Activated naive CD8-positive, alpha-beta T cell treated with anti-CD3 and anti-CD28 coated beads for 36 hours (primary cell): ENCODE data around the gene MGRN1. TPM values are rescaled to one million over a fixed set of nuclear protein-coding genes. Genes with fewer than 3 reads are reported as not detected.
"Not testable (repeated sequence)": the region's sequence is repeated elsewhere in the genome, so short reads cannot be mapped to it uniquely, and the experiment has no call there.

Source experiments
- DNase-seq: peaks from one replicate; pipeline ENCODE4 v3.0.0; 2021
- H3K27ac Mint-ChIP-seq: one replicate; pipeline ENCODE4 v1.8.0; 2022; ENCODE audit warnings: mild to moderate bottlenecking, moderate library complexity, mixed read lengths
- H3K27me3 Mint-ChIP-seq: one replicate; pipeline ENCODE4 v1.8.0; 2022; ENCODE audit warnings: mild to moderate bottlenecking, mixed read lengths
- H3K36me3 Mint-ChIP-seq: one replicate; pipeline ENCODE4 v1.8.0; 2021; ENCODE audit warnings: mild to moderate bottlenecking, mixed read lengths
- H3K4me1 Mint-ChIP-seq: one replicate; pipeline ENCODE4 v1.8.0; 2021; ENCODE audit warnings: mixed read lengths
- H3K4me3 Mint-ChIP-seq: one replicate; pipeline ENCODE4 v1.8.0; 2022; ENCODE audit warnings: mild to moderate bottlenecking, moderate library complexity, mixed read lengths
- H3K9me3 Mint-ChIP-seq: one replicate; pipeline ENCODE4 v1.8.0; 2022; ENCODE audit warnings: mixed read lengths
- total RNA-seq, 2 experiments: library from RNA; stranded (reverse); gene quantifications; one replicate each; pipeline ENCODE4 v1.2.3, GENCODE V29; 2021

Gene MGRN1
- total RNA-seq, 2 experiments from 2014 or later, result 63.7 to 64.3 TPM

DNA sequence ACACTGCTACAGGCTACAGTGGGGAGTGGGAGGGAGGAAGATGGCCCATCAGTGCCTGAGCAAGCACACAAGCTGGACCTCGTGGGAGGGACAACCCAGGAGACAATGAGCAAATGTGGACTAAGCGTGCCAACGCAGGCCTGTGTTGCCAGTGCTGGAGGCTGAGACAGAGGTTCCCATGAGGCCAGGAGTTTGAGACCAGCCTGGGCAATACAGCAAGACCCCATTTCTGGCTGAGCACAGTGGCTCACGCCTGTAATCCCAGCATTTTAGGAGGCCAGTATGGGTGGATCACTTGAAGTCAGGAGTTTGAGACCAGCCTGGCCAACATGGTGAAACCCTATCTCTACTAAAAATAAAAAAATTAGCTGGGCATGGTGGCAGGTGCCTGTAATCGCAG is 113.7 kb downstream of the MGRN1 start:
- DNase-seq, H3K27me3 Mint-ChIP-seq, H3K9me3 Mint-ChIP-seq, H3K27ac Mint-ChIP-seq, H3K36me3 Mint-ChIP-seq, H3K4me3 Mint-ChIP-seq: not testable (repeated sequence)
- peaks cover 14% of the 10 kb centered on the region for H3K4me1 Mint-ChIP-seq

Other genes with a start within 250 kb of the MGRN1 start
- gene CORO7, start 208.2 kb upstream of the MGRN1 start, total RNA-seq, result 10 to 100 TPM; 66.2 to 73.1 TPM
- gene DNAJA3, start 199.0 kb upstream of the MGRN1 start, total RNA-seq, result 100 to 1,000 TPM; 103 to 107 TPM
- gene NMRAL1, start 150.2 kb upstream of the MGRN1 start, total RNA-seq, result 10 to 100 TPM; 62.5 to 64.4 TPM
- 10 to 100 TPM; 84.4 to 88.4 TPM for gene HMOX2, start 148.4 kb upstream of the MGRN1 start, total RNA-seq
- gene CDIP1, start 86.1 kb upstream of the MGRN1 start, total RNA-seq, result 10 to 100 TPM; 33.0 to 33.3 TPM
- gene C16orf96, start 68.5 kb upstream of the MGRN1 start, total RNA-seq, result under 1 TPM; 0.08 to 0.20 TPM
- 10 to 100 TPM; 21.3 to 25.4 TPM for gene UBALD1, start 9.9 kb upstream of the MGRN1 start, total RNA-seq
- 10 to 100 TPM; 26.5 to 29.1 TPM for gene NUDT16L1, start 68.7 kb downstream of the MGRN1 start, total RNA-seq
- 10 to 100 TPM; 12.1 to 16.1 TPM for gene ANKS3, start 109.4 kb downstream of the MGRN1 start, total RNA-seq
- gene DNAAF8, start 109.7 kb downstream of the MGRN1 start, total RNA-seq, result under 1 TPM; 0.10 to 0.62 TPM
- 1 to 10 TPM; 7.5 to 9.3 TPM for gene ZNF500, start 142.3 kb downstream of the MGRN1 start, total RNA-seq
- not detected for gene SEPTIN12, start 163.5 kb downstream of the MGRN1 start, total RNA-seq
- not detected for gene SMIM22, start 170.5 kb downstream of the MGRN1 start, total RNA-seq
- gene ROGDI, start 177.8 kb downstream of the MGRN1 start, total RNA-seq, result 1 to 10 TPM; 3.0 to 3.2 TPM
- 10 to 100 TPM; 89.4 to 90.0 TPM for gene GLYR1, start 222.5 kb downstream of the MGRN1 start, total RNA-seq
- 10 to 100 TPM; 30.1 to 30.7 TPM for gene UBN1, start 222.7 kb downstream of the MGRN1 start, total RNA-seq